DND-41 (cell line): Measurements from ENCODE around the gene ARHGAP1.

Experiments
- ATAC-seq: fragments of 200-7000 bp; cut with Tn5 transposase; 3 replicates; pipeline ENCODE4 v1.9.1; 2021; ENCODE audit warnings: low read depth; ENCODE audit not compliant: insufficient read depth
- DNase-seq: peaks from one replicate; pipeline ENCODE4 v3.0.0-alpha.2; 2020
- H2AFZ ChIP-seq: 2 replicates; pipeline ENCODE4 v1.6.0; 2012; ENCODE audit warnings: low read depth, low read length
- H3K27ac ChIP-seq: 2 replicates; pipeline ENCODE4 v1.5.1; 2012; ENCODE audit warnings: low read length, inconsistent platforms
- H3K27me3 ChIP-seq: fragments of 200-600 bp; sonication (generic); 2 replicates; pipeline ENCODE4 v1.6.0; 2012; ENCODE audit warnings: low read length, mild to moderate bottlenecking, inconsistent platforms; ENCODE audit not compliant: insufficient read depth, poor library complexity
- H3K36me3 ChIP-seq: 2 replicates; pipeline ENCODE4 v1.5.1; 2012; ENCODE audit warnings: low read length, inconsistent platforms; ENCODE audit not compliant: insufficient read depth
- H3K4me1 ChIP-seq: 2 replicates; pipeline ENCODE4 v1.5.1; 2012; ENCODE audit warnings: mild to moderate bottlenecking, low read length; ENCODE audit not compliant: insufficient read depth
- H3K4me2 ChIP-seq: 2 replicates; pipeline ENCODE4 v1.6.0; 2012; ENCODE audit warnings: mild to moderate bottlenecking, moderate library complexity, low read length, inconsistent platforms; ENCODE audit not compliant: insufficient read depth
- H3K4me3 ChIP-seq, 2 experiments: fragments of 200-600 bp in 1 of 2; shearing (Covaris generic) in 1 of 2; 2 replicates each; pipeline ENCODE4 v1.5.1; 2012 to 2016; ENCODE audit warnings: inconsistent platforms in 2 of 2, low read length in 2 of 2, mild to moderate bottlenecking in 2 of 2, low read depth in 1 of 2, moderate library complexity in 1 of 2
- H3K79me2 ChIP-seq: 2 replicates; pipeline ENCODE4 v1.6.0; 2012; ENCODE audit warnings: low read length, inconsistent platforms; ENCODE audit not compliant: insufficient read depth
- H3K9ac ChIP-seq: 2 replicates; pipeline ENCODE4 v1.6.0; 2012; ENCODE audit warnings: low read depth, mild to moderate bottlenecking, inconsistent platforms, low read length, moderate library complexity
- H3K9me3 ChIP-seq: 2 replicates; pipeline ENCODE4 v1.5.1; 2012; ENCODE audit warnings: low read length, moderate library complexity, mild to moderate bottlenecking, inconsistent platforms; ENCODE audit not compliant: insufficient read depth, severe bottlenecking
- H4K20me1 ChIP-seq: 2 replicates; pipeline ENCODE4 v1.6.0; 2012; ENCODE audit warnings: low read length; ENCODE audit not compliant: insufficient read depth
- CTCF ChIP-seq: IDR thresholded peaks from 2 replicates; pipeline ENCODE4 v1.5.1; 2012; ENCODE audit warnings: borderline replicate concordance, low read length, moderate library complexity, mild to moderate bottlenecking; ENCODE audit not compliant: poor library complexity, severe bottlenecking; ENCODE audit errors: extremely low read depth
- EZH2 ChIP-seq: IDR thresholded peaks from 3 replicates; pipeline ENCODE4 v1.6.1; 2012; ENCODE audit warnings: borderline replicate concordance, low read depth, mild to moderate bottlenecking, moderate library complexity, low read length, inconsistent platforms; ENCODE audit not compliant: severe bottlenecking

The ARHGAP1 gene

GRCh38 chr11:46706886-46707285, 6.5 kb upstream of the ARHGAP1 start:
- H3K9ac ChIP-seq, result no peak overlapping the region
- H3K9me3 ChIP-seq, result no peaks in the 10 kb centered on the region
- no peak for TF ChIP-seq CTCF
- TF ChIP-seq EZH2, result no peak
- H3K36me3 ChIP-seq, result peaks cover 53% of the 10 kb centered on the region
- H3K4me1 ChIP-seq, result peaks cover 16% of the 10 kb centered on the region
- H2AFZ ChIP-seq, result no peak overlapping the region
- no peaks in the 10 kb centered on the region for H3K27me3 ChIP-seq
- no peak overlapping the region for H3K4me2 ChIP-seq
- peaks cover 11% of the 10 kb centered on the region; the same call in 1 of the 2 replicates for H4K20me1 ChIP-seq
- DNase-seq, result no peak
- no peak overlapping the region for H3K27ac ChIP-seq
- no peak overlapping the region for H3K4me3 ChIP-seq
- no peak for ATAC-seq
- peaks cover 16% of the 10 kb centered on the region for H3K79me2 ChIP-seq

- Histone ChIP-seq H3K4me1 (peaks cover 22% of the 10 kb centered on the region), H4K20me1 (peaks cover 11% of the 10 kb centered on the region; the same call in 1 of the 2 replicates), H3K9ac (no peak overlapping the region), H3K27me3 (no peaks in the 10 kb centered on the region), H3K79me2 (peaks cover 31% of the 10 kb centered on the region), H2AFZ (no peak overlapping the region), H3K4me2 (no peak overlapping the region), H3K36me3 (peaks cover 53% of the 10 kb centered on the region), H3K4me3 (no peak overlapping the region), H3K27ac (no peak overlapping the region), H3K9me3 (no peaks in the 10 kb centered on the region)
- TF ChIP-seq CTCF (no peak), EZH2 (no peak)
- DNase-seq, result no peak
- no peak for ATAC-seq
Measured at GRCh38 chr11:46705070-46705688, 4.8 kb upstream of the ARHGAP1 start.

- Histone ChIP-seq H3K36me3 (peaks cover 46% of the 10 kb centered on the region), H3K9me3 (no peaks in the 10 kb centered on the region), H3K79me2 (peaks cover 64% of the 10 kb centered on the region), H3K27me3 (no peaks in the 10 kb centered on the region), H3K4me3 (peak overlapping the region; percentile 74 to 91), H3K9ac (peak overlapping the region; percentile 83), H3K27ac (peak overlapping the region; percentile 100), H2AFZ (peak overlapping the region; percentile 99), H3K4me1 (peaks cover 44% of the 10 kb centered on the region), H3K4me2 (peak overlapping the region; percentile 92), H4K20me1 (peaks cover 14% of the 10 kb centered on the region; the same call in 1 of the 2 replicates)
- TF ChIP-seq CTCF (no peak), EZH2 (no peak)
- DNase-seq (no peak), ATAC-seq (no peak; the same call in 2 of the 3 replicates)
Measured at GRCh38 chr11:46701078-46701654, 747 bp upstream of the ARHGAP1 start.
